ENCODE results near the gene MEGF9.

The MEGF9 gene

DNA sequence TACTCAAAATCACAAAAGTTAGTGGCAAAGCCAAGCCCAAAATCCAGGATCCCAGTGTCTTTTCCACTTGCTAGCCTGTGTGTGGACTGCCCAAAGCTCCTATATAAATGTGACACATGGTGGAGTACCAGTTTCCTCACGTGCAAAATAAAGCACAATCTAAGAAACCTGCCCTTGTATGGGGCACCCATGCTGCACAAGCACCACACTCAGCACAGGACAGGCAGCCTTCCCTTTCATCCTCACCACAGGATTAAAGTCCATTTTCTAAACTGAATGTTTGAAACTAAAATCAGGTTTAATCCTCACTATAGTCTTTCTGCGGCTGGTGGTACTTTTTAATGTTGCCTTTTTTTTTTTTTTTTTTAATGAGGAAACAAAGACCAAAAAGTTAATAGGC, 139.8 kb downstream of the MEGF9 start:
- Histone ChIP-seq H3K36me3 (ENCODE audit: insufficient read depth, low read length) (peaks cover 7% of the 10 kb centered on the region), H3K27me3 (ENCODE audit: insufficient read depth, low read length) (no peaks in the 10 kb centered on the region), H3K4me1 (ENCODE audit: control insufficient read depth, insufficient read depth, low read length, unreplicated experiment) (peaks cover 18% of the 10 kb centered on the region), H3K79me2 (ENCODE audit: control insufficient read depth, insufficient read depth, low read length, unreplicated experiment) (peaks cover 63% of the 10 kb centered on the region), H3K4me3 (ENCODE audit: low read depth, low read length) (no peak overlapping the region), H3K27ac (ENCODE audit: low read depth, low read length) (no peak overlapping the region), H2AFZ (ENCODE audit: low read length, unreplicated experiment) (no peak overlapping the region)

DNA sequence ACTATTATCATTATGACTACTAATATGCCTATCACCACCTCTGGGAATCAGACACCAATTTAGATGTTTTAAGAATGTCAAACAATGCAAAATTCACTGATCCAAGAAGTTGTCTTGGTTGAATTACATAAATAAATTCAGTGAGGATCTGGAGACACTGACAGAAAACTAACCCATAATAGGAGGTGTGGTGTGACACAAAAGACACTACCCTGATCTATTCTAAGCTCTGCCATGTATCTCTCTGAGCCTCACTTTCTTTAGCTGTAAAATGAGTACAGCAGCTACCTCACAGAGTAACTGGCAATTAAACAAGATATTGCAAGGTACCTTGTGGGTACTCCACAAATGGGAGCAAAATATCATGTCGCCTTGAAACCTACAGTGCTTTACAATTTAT, 141.8 kb downstream of the MEGF9 start:
- Histone ChIP-seq H3K36me3 (ENCODE audit: insufficient read depth, low read length) (peaks cover 16% of the 10 kb centered on the region), H2AFZ (ENCODE audit: low read length, unreplicated experiment) (no peak overlapping the region), H3K27ac (ENCODE audit: low read depth, low read length) (no peak overlapping the region), H3K27me3 (ENCODE audit: insufficient read depth, low read length) (no peaks in the 10 kb centered on the region), H3K4me3 (ENCODE audit: low read depth, low read length) (no peak overlapping the region), H3K79me2 (ENCODE audit: control insufficient read depth, insufficient read depth, low read length, unreplicated experiment) (peaks cover 48% of the 10 kb centered on the region), H3K4me1 (ENCODE audit: control insufficient read depth, insufficient read depth, low read length, unreplicated experiment) (peaks cover 9% of the 10 kb centered on the region)

GRCh38 chr9:120571443-120572257, 142.6 kb downstream of the MEGF9 start:
- Histone ChIP-seq H3K27ac (ENCODE audit: low read depth, low read length) (peak overlapping the region; percentile 18; the same call in 1 of the 2 replicates), H3K79me2 (ENCODE audit: control insufficient read depth, insufficient read depth, low read length, unreplicated experiment) (peaks cover 41% of the 10 kb centered on the region), H3K27me3 (ENCODE audit: insufficient read depth, low read length) (no peaks in the 10 kb centered on the region), H3K4me3 (ENCODE audit: low read depth, low read length) (no peak overlapping the region), H3K36me3 (ENCODE audit: insufficient read depth, low read length) (peaks cover 16% of the 10 kb centered on the region), H3K4me1 (ENCODE audit: control insufficient read depth, insufficient read depth, low read length, unreplicated experiment) (peaks cover 9% of the 10 kb centered on the region), H2AFZ (ENCODE audit: low read length, unreplicated experiment) (no peak overlapping the region)

DNA sequence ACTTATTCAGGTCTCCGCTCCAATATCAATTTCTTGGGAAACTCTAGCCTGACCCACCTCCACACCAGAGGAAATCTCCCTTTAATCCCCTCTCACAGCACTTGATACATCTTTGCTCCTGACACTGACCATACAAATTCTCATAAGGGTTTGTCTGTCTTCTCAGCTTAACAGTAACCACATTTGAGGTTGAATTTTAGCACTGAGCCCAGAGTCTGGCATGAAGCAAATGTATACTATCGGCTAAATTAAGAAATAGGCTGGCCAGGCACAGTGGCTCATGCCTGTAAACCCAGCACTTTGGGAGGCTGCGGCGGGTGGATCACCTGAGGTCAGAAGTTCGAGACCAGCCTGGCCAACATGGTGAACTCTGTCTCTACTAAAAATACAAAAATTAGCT, 144.0 kb downstream of the MEGF9 start:
- H3K27ac ChIP-seq (ENCODE audit: low read depth, low read length) = no peak overlapping the region
- H3K79me2 ChIP-seq (ENCODE audit: control insufficient read depth, insufficient read depth, low read length, unreplicated experiment) = peaks cover 28% of the 10 kb centered on the region

DNA sequence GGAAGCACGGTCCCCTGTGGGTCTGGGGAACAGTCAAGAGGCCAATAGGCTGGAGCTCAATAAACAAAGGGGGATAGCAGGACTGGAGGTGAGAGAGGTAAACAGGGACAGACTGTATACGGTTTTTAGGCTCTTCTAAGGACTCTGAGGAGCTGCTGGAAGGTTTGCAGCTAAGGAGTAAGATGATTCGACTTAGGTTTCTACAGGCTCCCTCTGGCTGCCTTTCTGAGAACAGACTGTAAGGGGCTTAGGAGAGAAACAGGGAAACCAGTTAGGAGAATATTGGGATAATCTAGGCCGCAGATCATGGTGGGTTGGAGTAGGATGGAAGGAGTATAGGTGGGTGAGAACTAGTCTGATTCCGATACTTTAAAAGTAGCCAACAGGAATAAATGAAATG, 144.7 kb downstream of the MEGF9 start:
- no peak overlapping the region for H3K4me3 ChIP-seq (ENCODE audit: low read depth, low read length)
- no peaks in the 10 kb centered on the region for H3K27me3 ChIP-seq (ENCODE audit: insufficient read depth, low read length)
- no peak overlapping the region for H3K27ac ChIP-seq (ENCODE audit: low read depth, low read length)
- peaks cover 9% of the 10 kb centered on the region for H3K4me1 ChIP-seq (ENCODE audit: control insufficient read depth, insufficient read depth, low read length, unreplicated experiment)
- H3K36me3 ChIP-seq (ENCODE audit: insufficient read depth, low read length) = peaks cover 16% of the 10 kb centered on the region
- peaks cover 22% of the 10 kb centered on the region for H3K79me2 ChIP-seq (ENCODE audit: control insufficient read depth, insufficient read depth, low read length, unreplicated experiment)
- no peak overlapping the region for H2AFZ ChIP-seq (ENCODE audit: low read length, unreplicated experiment)

More for the DNA sequence above, 144.0 kb downstream of the MEGF9 start:
- Histone ChIP-seq H2AFZ (ENCODE audit: low read length, unreplicated experiment) (no peak overlapping the region), H3K4me1 (ENCODE audit: control insufficient read depth, insufficient read depth, low read length, unreplicated experiment) (peaks cover 9% of the 10 kb centered on the region), H3K27me3 (ENCODE audit: insufficient read depth, low read length) (no peaks in the 10 kb centered on the region), H3K4me3 (ENCODE audit: low read depth, low read length) (no peak overlapping the region), H3K36me3 (ENCODE audit: insufficient read depth, low read length) (peaks cover 16% of the 10 kb centered on the region)

- Histone ChIP-seq H3K79me2 (ENCODE audit: control insufficient read depth, insufficient read depth, low read length, unreplicated experiment) (peaks cover 21% of the 10 kb centered on the region), H2AFZ (ENCODE audit: low read length, unreplicated experiment) (no peak overlapping the region), H3K36me3 (ENCODE audit: insufficient read depth, low read length) (peaks cover 16% of the 10 kb centered on the region), H3K4me3 (ENCODE audit: low read depth, low read length) (no peak overlapping the region), H3K27me3 (ENCODE audit: insufficient read depth, low read length) (no peaks in the 10 kb centered on the region), H3K4me1 (ENCODE audit: control insufficient read depth, insufficient read depth, low read length, unreplicated experiment) (peaks cover 9% of the 10 kb centered on the region), H3K27ac (ENCODE audit: low read depth, low read length) (no peak overlapping the region)
Measured at GRCh38 chr9:120568816-120569215, 145.5 kb downstream of the MEGF9 start.

DNA sequence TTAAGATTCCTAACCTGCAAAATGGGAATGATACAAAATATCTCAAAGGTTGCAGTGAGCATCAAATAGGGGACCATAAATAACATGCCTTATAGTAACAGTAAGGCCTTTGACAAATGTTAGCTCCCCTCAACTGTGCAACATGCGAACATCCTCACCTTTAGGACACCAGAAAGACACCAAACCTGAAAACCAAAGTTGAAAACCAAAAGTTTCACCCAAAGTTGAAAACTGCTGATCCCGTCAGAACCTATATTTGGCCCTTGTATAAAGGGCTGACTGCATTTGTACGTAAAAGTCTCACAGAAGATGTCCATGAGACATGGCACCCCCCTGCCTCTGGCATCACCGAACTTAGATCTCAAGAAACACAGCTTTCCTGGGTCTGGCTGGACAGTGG, 146.4 kb downstream of the MEGF9 start:
- Histone ChIP-seq H3K4me1 (ENCODE audit: control insufficient read depth, insufficient read depth, low read length, unreplicated experiment) (peaks cover 9% of the 10 kb centered on the region), H3K79me2 (ENCODE audit: control insufficient read depth, insufficient read depth, low read length, unreplicated experiment) (peaks cover 18% of the 10 kb centered on the region), H3K27ac (ENCODE audit: low read depth, low read length) (no peak overlapping the region), H3K36me3 (ENCODE audit: insufficient read depth, low read length) (peaks cover 20% of the 10 kb centered on the region), H3K4me3 (ENCODE audit: low read depth, low read length) (no peak overlapping the region), H3K27me3 (ENCODE audit: insufficient read depth, low read length) (no peaks in the 10 kb centered on the region), H2AFZ (ENCODE audit: low read length, unreplicated experiment) (no peak overlapping the region)

DNA sequence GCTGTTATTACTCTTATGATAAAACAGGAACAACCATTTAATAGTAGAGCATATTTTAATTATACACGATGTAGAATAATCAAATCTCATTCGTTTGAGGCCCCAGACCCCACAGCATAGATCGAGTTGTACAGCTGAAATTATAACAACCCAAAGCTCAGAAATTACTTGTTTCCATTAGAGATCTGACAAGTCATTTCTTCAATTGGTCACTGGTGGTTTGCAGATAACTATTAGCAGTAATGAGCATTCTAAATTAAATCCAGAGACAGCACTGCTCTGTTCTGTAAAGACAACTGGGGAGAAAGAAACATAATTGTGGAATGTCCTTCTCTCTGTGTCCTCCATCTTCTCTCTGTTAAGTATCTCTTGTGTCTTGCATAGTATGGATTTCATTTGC, 147.2 kb downstream of the MEGF9 start:
- Histone ChIP-seq H2AFZ (ENCODE audit: low read length, unreplicated experiment) (no peak overlapping the region), H3K4me1 (ENCODE audit: control insufficient read depth, insufficient read depth, low read length, unreplicated experiment) (peaks cover 8% of the 10 kb centered on the region), H3K79me2 (ENCODE audit: control insufficient read depth, insufficient read depth, low read length, unreplicated experiment) (peaks cover 10% of the 10 kb centered on the region), H3K36me3 (ENCODE audit: insufficient read depth, low read length) (peaks cover 20% of the 10 kb centered on the region), H3K4me3 (ENCODE audit: low read depth, low read length) (no peak overlapping the region), H3K27me3 (ENCODE audit: insufficient read depth, low read length) (no peaks in the 10 kb centered on the region), H3K27ac (ENCODE audit: low read depth, low read length) (no peak overlapping the region)

DNA sequence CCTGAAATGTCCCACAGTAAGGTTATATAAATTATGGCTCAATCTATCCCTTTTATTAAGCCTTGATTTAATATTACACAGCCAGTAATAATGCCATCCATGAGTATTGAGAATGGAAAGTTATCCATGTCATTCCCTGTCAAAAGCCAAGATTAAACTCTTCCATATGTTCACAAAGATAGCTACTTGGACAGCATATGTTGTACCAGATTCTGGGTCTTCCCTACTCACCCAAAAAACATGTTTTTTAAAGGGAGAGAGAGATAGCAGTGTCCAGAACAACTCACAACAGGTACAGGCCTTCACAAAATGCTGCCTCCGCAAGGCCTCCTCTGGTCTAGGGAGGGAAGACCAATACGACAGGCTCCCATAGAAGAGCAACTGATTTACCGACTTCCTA, 149.7 kb downstream of the MEGF9 start:
- Histone ChIP-seq H2AFZ (ENCODE audit: low read length, unreplicated experiment) (no peak overlapping the region), H3K36me3 (ENCODE audit: insufficient read depth, low read length) (peaks cover 14% of the 10 kb centered on the region), H3K27ac (ENCODE audit: low read depth, low read length) (no peak overlapping the region), H3K27me3 (ENCODE audit: insufficient read depth, low read length) (no peaks in the 10 kb centered on the region), H3K79me2 (ENCODE audit: control insufficient read depth, insufficient read depth, low read length, unreplicated experiment) (peaks cover 7% of the 10 kb centered on the region), H3K4me1 (ENCODE audit: control insufficient read depth, insufficient read depth, low read length, unreplicated experiment) (no peaks in the 10 kb centered on the region), H3K4me3 (ENCODE audit: low read depth, low read length) (no peak overlapping the region)

DNA sequence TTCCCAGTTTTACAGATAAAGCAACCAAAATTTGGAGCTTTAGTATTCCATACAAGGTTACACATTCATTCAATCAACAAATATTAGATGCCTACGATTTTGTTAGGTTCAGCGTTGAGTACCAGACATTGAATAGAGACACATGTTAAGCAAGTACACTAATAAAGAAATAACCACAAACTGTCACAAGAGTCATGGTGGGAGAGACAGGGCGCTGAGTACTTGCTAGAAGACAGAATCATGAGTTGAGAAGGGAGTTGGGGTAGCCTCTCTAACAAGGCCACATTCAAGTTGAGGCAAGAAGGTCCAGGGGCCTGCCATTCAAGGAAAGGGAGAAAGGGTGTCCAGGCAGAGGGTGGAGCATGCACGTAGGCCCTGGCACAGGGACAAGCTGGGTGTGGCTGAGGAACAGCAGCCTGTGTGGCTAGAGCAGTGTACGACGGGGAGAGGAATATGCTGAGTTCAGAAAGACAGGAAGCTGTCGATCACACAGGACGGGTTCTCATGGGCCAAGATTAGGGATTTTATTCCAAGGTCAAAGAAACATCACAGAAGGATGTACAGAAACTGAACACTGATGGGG, 151.3 kb downstream of the MEGF9 start:
- H2AFZ ChIP-seq (ENCODE audit: low read length, unreplicated experiment) = no peak overlapping the region
- no peaks in the 10 kb centered on the region for H3K4me1 ChIP-seq (ENCODE audit: control insufficient read depth, insufficient read depth, low read length, unreplicated experiment)
- H3K36me3 ChIP-seq (ENCODE audit: insufficient read depth, low read length) = 0 out of 2 replicates have a peak, but pooled peaks cover 4% of the 10 kb centered on the region
- H3K27ac ChIP-seq (ENCODE audit: low read depth, low read length) = no peak overlapping the region
- no peak overlapping the region for H3K4me3 ChIP-seq (ENCODE audit: low read depth, low read length)
- H3K27me3 ChIP-seq (ENCODE audit: insufficient read depth, low read length) = no peaks in the 10 kb centered on the region
- H3K79me2 ChIP-seq (ENCODE audit: control insufficient read depth, insufficient read depth, low read length, unreplicated experiment) = peaks cover 7% of the 10 kb centered on the region

DNA sequence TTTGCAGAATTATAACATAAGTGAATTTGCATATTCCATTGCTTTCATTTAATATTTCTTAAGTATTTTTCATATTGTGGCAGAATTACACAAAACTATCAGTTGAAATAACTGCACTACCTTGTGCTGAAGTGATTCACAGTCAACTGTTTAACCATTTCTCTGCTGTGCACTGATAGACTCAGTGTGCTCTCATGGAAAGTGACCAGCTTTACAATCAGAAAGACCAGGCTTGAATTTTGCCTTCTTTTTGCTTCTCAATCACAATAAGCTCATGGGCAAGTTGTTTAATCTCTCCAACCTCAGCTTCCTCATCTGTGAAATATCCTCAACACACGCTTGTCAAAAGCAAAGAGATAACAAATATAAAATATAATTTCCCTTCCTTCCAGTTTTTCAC, 152.6 kb downstream of the MEGF9 start:
- H3K36me3 ChIP-seq (ENCODE audit: insufficient read depth, low read length) = 0 out of 2 replicates have a peak, but pooled peaks cover 4% of the 10 kb centered on the region
- H3K4me3 ChIP-seq (ENCODE audit: low read depth, low read length) = no peak overlapping the region
- H3K27ac ChIP-seq (ENCODE audit: low read depth, low read length) = no peak overlapping the region
- no peaks in the 10 kb centered on the region for H3K4me1 ChIP-seq (ENCODE audit: control insufficient read depth, insufficient read depth, low read length, unreplicated experiment)
- H3K27me3 ChIP-seq (ENCODE audit: insufficient read depth, low read length) = no peaks in the 10 kb centered on the region
- H2AFZ ChIP-seq (ENCODE audit: low read length, unreplicated experiment) = no peak overlapping the region
- H3K79me2 ChIP-seq (ENCODE audit: control insufficient read depth, insufficient read depth, low read length, unreplicated experiment) = peaks cover 7% of the 10 kb centered on the region

Measured in ACC112 (cell line).